G401 (cell line): ENCODE measurements around the gene CNOT10. TPM values are rescaled to one million over a fixed set of nuclear protein-coding genes. Genes with fewer than 3 reads are reported as not detected.

Experiments
- total RNA-seq: library from RNA; depleted of rRNA; stranded (reverse); fragments of >200 nt; shearing (Covaris generic); gene quantifications from 2 replicates; pipeline ENCODE4 v1.2.3, GENCODE V29; 2014; rRNA removed

CNOT10 gene
- total RNA-seq, 1 experiment from 2014 or later: 23.9 TPM

Other genes starting within 250 kb of the CNOT10 start
- 78.1 and 89.6 TPM in 2 replicates for gene CMTM6, start 182.3 kb upstream of the CNOT10 start, total RNA-seq
- 46.6 and 78.6 TPM in 2 replicates for gene DYNC1LI1, start 114.3 kb upstream of the CNOT10 start, total RNA-seq
- 24.6 and 28.0 TPM in 2 replicates for gene TRIM71, start 132.8 kb downstream of the CNOT10 start, total RNA-seq